K562 (cell line): ENCODE data around the gene ACOT13. TPM values are rescaled to one million over a fixed set of nuclear protein-coding genes. Genes with fewer than 3 reads are reported as not detected.
A peak's percentile ranks its signal among the peaks of the same experiment; 100 is the strongest.

Experiments
- ATF1 ChIP-seq, 2 experiments: fragments of 450-650 bp in 1 of 2; IDR thresholded peaks; 2 replicates each; pipeline ENCODE4 v1.6.1; 2016; ENCODE audit warnings: missing compliant biosample characterization in 1 of 2, missing genetic modification characterization in 1 of 2
- ERF ChIP-seq: fragments of 450-650 bp; formaldehyde crosslinking; IDR thresholded peaks from 2 replicates; pipeline ENCODE4 v1.4.0; 2020; ENCODE audit warnings: mild to moderate bottlenecking, mixed read lengths
- HNRNPL ChIP-seq: fragments of 200-400 bp; formaldehyde crosslinking; IDR thresholded peaks from 2 replicates; pipeline ENCODE4 v1.6.1; 2017; ENCODE audit warnings: low read depth, mild to moderate bottlenecking, low read length
- KLF10 ChIP-seq: fragments of 250-450 bp; sonication (Bioruptor Pico); IDR thresholded peaks from 2 replicates; pipeline ENCODE4 v1.6.1; 2021; ENCODE audit warnings: matching md5 sums
- MTA3 ChIP-seq: fragments of 450-650 bp; formaldehyde crosslinking; IDR thresholded peaks from 2 replicates; pipeline ENCODE4 v1.6.1; 2017; ENCODE audit warnings: mild to moderate bottlenecking, borderline replicate concordance
- OTX1 ChIP-seq: fragments of 450-650 bp; formaldehyde crosslinking; IDR thresholded peaks from 2 replicates; pipeline ENCODE4 v1.4.0; 2022; ENCODE audit warnings: mild to moderate bottlenecking
- SMAD2 ChIP-seq: fragments of 150-350 bp; IDR thresholded peaks from 2 replicates; pipeline ENCODE4 v1.6.1; 2014; ENCODE audit warnings: low read depth, mild to moderate bottlenecking, low read length
- TEAD1 ChIP-seq, 2 experiments: fragments of 450-650 bp in 1 of 2; sonication (generic) in 1 of 2; formaldehyde crosslinking; IDR thresholded peaks; 2 replicates each; pipeline versions ENCODE4 v1.4.0 to v1.8.0; 2020 to 2022; ENCODE audit warnings: mild to moderate bottlenecking in 2 of 2, missing genetic modification reagents in 1 of 2
- YY1 ChIP-seq, 3 experiments: IDR thresholded peaks; 2 replicates each; pipeline ENCODE4 v1.6.1; 2011; ENCODE audit warnings: low read length in 2 of 3, mild to moderate bottlenecking in 2 of 3, moderate library complexity in 2 of 3, borderline replicate concordance in 1 of 3, control low read depth in 1 of 3, low read depth in 1 of 3; ENCODE audit not compliant: insufficient read depth in 3 of 3, insufficient replicate concordance in 2 of 3, control insufficient read depth in 1 of 3, insufficient read length in 1 of 3; ENCODE audit errors: extremely low read depth in 1 of 3
- ZNF644 ChIP-seq: fragments of 200-800 bp; sonication (Bioruptor generic); IDR thresholded peaks from 2 replicates; pipeline ENCODE4 v1.6.1; 2016; ENCODE audit warnings: low read depth, missing genetic modification characterization, missing compliant biosample characterization
- polyA plus RNA-seq, 8 experiments: library from polyadenylated mRNA; depleted of rRNA in 4 of 8; stranded (reverse) in 5 of 8; unstranded in 3 of 8; fragments of >200 nt; fragmentation: Nextera tagmentation in 2 of 8; fragmentation: Illumina TruSeq in 1 of 8; extraction: Ambion mirVana in 2 of 8; extraction: Trizol in 1 of 8; gene quantifications; 2 replicates each; pipeline versions ENCODE4 v1.2.1 to v1.2.3, GENCODE V29; 2011 to 2014; ENCODE audit warnings: inconsistent platforms in 1 of 8, missing spikeins in 1 of 8
- total RNA-seq, 7 experiments: library from RNA; depleted of rRNA in 6 of 7; stranded (reverse); fragments of >200 nt in 6 of 7; fragmentation: Illumina TruSeq in 2 of 7; extraction: Trizol in 2 of 7; gene quantifications; 2 replicates each; pipeline versions ENCODE4 v1.2.1 to v1.2.3, GENCODE V29; 2011 to 2021; ENCODE audit warnings: low replicate concordance in 1 of 7
- TF ChIP-seq, protein P1 (sequence below): fragments of 450-650 bp; IDR thresholded peaks from 2 replicates; pipeline ENCODE4 v1.6.1; 2016; ENCODE audit warnings: mild to moderate bottlenecking, moderate library complexity
- TF ChIP-seq, protein P2 (sequence below): fragments of 450-650 bp; formaldehyde crosslinking; IDR thresholded peaks from 2 replicates; pipeline ENCODE4 v1.4.0; 2020; ENCODE audit warnings: mild to moderate bottlenecking, moderate library complexity
- TF ChIP-seq, protein P3 (sequence below): sonication (generic); formaldehyde crosslinking; IDR thresholded peaks from 2 replicates; pipeline ENCODE4 v1.8.1; 2023; ENCODE audit warnings: mild to moderate bottlenecking, missing genetic modification reagents

Gene ACOT13
- total and polyA plus RNA-seq, 9 of the 15 experiments (the other 6 are each of a cell fraction or from before 2014, with no cell fraction given), result 14.1 to 129 (median 65.7) TPM

DNA sequence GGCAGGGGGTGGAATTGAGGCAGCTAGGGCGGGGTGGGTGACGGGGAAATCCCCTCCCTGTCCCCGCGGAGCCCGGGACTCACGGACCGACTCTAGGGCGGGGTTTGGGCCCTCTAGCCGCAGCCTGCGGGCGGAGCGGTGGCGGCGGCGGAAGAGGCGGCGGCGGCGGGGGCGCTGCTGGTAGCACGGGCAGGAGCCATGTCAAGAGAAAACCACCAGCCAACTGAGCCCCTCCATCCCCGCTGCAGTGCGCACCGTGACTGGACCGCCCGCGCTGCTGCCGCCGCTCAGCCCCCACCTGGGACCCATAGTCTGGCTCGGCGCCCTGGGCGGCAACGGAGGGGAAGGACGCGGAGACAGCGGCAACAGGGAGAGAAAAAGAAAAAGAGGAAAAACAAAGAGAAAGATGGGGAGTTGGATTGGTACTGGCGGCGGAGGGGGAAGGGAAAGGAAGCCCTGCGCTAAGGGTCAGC lies 53.3 kb downstream of the ACOT13 start (continued):
- TF ChIP-seq, protein P1, sequence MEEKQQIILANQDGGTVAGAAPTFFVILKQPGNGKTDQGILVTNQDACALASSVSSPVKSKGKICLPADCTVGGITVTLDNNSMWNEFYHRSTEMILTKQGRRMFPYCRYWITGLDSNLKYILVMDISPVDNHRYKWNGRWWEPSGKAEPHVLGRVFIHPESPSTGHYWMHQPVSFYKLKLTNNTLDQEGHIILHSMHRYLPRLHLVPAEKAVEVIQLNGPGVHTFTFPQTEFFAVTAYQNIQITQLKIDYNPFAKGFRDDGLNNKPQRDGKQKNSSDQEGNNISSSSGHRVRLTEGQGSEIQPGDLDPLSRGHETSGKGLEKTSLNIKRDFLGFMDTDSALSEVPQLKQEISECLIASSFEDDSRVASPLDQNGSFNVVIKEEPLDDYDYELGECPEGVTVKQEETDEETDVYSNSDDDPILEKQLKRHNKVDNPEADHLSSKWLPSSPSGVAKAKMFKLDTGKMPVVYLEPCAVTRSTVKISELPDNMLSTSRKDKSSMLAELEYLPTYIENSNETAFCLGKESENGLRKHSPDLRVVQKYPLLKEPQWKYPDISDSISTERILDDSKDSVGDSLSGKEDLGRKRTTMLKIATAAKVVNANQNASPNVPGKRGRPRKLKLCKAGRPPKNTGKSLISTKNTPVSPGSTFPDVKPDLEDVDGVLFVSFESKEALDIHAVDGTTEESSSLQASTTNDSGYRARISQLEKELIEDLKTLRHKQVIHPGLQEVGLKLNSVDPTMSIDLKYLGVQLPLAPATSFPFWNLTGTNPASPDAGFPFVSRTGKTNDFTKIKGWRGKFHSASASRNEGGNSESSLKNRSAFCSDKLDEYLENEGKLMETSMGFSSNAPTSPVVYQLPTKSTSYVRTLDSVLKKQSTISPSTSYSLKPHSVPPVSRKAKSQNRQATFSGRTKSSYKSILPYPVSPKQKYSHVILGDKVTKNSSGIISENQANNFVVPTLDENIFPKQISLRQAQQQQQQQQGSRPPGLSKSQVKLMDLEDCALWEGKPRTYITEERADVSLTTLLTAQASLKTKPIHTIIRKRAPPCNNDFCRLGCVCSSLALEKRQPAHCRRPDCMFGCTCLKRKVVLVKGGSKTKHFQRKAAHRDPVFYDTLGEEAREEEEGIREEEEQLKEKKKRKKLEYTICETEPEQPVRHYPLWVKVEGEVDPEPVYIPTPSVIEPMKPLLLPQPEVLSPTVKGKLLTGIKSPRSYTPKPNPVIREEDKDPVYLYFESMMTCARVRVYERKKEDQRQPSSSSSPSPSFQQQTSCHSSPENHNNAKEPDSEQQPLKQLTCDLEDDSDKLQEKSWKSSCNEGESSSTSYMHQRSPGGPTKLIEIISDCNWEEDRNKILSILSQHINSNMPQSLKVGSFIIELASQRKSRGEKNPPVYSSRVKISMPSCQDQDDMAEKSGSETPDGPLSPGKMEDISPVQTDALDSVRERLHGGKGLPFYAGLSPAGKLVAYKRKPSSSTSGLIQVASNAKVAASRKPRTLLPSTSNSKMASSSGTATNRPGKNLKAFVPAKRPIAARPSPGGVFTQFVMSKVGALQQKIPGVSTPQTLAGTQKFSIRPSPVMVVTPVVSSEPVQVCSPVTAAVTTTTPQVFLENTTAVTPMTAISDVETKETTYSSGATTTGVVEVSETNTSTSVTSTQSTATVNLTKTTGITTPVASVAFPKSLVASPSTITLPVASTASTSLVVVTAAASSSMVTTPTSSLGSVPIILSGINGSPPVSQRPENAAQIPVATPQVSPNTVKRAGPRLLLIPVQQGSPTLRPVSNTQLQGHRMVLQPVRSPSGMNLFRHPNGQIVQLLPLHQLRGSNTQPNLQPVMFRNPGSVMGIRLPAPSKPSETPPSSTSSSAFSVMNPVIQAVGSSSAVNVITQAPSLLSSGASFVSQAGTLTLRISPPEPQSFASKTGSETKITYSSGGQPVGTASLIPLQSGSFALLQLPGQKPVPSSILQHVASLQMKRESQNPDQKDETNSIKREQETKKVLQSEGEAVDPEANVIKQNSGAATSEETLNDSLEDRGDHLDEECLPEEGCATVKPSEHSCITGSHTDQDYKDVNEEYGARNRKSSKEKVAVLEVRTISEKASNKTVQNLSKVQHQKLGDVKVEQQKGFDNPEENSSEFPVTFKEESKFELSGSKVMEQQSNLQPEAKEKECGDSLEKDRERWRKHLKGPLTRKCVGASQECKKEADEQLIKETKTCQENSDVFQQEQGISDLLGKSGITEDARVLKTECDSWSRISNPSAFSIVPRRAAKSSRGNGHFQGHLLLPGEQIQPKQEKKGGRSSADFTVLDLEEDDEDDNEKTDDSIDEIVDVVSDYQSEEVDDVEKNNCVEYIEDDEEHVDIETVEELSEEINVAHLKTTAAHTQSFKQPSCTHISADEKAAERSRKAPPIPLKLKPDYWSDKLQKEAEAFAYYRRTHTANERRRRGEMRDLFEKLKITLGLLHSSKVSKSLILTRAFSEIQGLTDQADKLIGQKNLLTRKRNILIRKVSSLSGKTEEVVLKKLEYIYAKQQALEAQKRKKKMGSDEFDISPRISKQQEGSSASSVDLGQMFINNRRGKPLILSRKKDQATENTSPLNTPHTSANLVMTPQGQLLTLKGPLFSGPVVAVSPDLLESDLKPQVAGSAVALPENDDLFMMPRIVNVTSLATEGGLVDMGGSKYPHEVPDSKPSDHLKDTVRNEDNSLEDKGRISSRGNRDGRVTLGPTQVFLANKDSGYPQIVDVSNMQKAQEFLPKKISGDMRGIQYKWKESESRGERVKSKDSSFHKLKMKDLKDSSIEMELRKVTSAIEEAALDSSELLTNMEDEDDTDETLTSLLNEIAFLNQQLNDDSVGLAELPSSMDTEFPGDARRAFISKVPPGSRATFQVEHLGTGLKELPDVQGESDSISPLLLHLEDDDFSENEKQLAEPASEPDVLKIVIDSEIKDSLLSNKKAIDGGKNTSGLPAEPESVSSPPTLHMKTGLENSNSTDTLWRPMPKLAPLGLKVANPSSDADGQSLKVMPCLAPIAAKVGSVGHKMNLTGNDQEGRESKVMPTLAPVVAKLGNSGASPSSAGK, result no peak
- TF ChIP-seq, protein P2, sequence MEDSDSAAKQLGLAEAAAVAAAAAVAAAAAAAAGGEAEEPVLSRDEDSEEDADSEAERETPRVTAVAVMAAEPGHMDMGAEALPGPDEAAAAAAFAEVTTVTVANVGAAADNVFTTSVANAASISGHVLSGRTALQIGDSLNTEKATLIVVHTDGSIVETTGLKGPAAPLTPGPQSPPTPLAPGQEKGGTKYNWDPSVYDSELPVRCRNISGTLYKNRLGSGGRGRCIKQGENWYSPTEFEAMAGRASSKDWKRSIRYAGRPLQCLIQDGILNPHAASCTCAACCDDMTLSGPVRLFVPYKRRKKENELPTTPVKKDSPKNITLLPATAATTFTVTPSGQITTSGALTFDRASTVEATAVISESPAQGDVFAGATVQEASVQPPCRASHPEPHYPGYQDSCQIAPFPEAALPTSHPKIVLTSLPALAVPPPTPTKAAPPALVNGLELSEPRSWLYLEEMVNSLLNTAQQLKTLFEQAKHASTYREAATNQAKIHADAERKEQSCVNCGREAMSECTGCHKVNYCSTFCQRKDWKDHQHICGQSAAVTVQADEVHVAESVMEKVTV (CRISPR knock-in tag), result no peak
- TF ChIP-seq ATF1 (CRISPR knock-in tag; IDR thresholded peaks at IDR 0.05), result no peak
- no peak for TF ChIP-seq ATF1 (tag; IDR thresholded peaks at IDR 0.05)
- 0 out of 2 replicates have a peak, but pooled peaks have one; percentile 42 for TF ChIP-seq ZNF644 (tag)
- peak; percentile 38; the same call in 1 of the 2 replicates for TF ChIP-seq ERF (CRISPR knock-in tag)
- TF ChIP-seq, protein P3, sequence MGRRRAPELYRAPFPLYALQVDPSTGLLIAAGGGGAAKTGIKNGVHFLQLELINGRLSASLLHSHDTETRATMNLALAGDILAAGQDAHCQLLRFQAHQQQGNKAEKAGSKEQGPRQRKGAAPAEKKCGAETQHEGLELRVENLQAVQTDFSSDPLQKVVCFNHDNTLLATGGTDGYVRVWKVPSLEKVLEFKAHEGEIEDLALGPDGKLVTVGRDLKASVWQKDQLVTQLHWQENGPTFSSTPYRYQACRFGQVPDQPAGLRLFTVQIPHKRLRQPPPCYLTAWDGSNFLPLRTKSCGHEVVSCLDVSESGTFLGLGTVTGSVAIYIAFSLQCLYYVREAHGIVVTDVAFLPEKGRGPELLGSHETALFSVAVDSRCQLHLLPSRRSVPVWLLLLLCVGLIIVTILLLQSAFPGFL (CRISPR knock-in tag), result no peak
- no peak for TF ChIP-seq SMAD2
- no peak for TF ChIP-seq KLF10 (CRISPR knock-in tag)
- 0 out of 2 replicates have a peak, but pooled peaks have one; percentile 79 for TF ChIP-seq OTX1 (CRISPR knock-in tag)
- no peak for TF ChIP-seq MTA3
- TF ChIP-seq TEAD1 (CRISPR knock-in tag; IDR thresholded peaks at IDR 0.05), result 0 out of 4 replicates have a peak, but pooled peaks of 1 of the 2 experiments have one; percentile 41
- TF ChIP-seq HNRNPL, result no peak
- TF ChIP-seq YY1 (IDR thresholded peaks at IDR 0.05; ENCODE audit: borderline replicate concordance in 1 of 3, control insufficient read depth in 1 of 3, extremely low read depth in 1 of 3, insufficient read depth in 3 of 3, insufficient read length in 1 of 3, insufficient replicate concordance in 2 of 3, low read depth in 1 of 3, low read length in 2 of 3), result peak in 1 of 3 experiments; percentile 56
